Transverse colon (tissue), 4 donors: ENCODE results near the gene NOP53.

Experiments
- EP300 ChIP-seq: sonication (generic); formaldehyde crosslinking; IDR thresholded peaks from one replicate; pipeline ENCODE4 v1.6.1; 2017; ENCODE audit warnings: antibody characterized with exemption, low read depth
- POLR2A ChIP-seq: fragments of 450-650 bp; IDR thresholded peaks from one replicate; pipeline ENCODE4 v1.6.1; 2016; ENCODE audit warnings: antibody characterized with exemption, mild to moderate bottlenecking, moderate library complexity
- POLR2AphosphoS5 ChIP-seq, 3 donors: sonication (generic); formaldehyde crosslinking; IDR thresholded peaks; one replicate each; pipeline ENCODE4 v1.6.1; 2016; ENCODE audit warnings: antibody characterized with exemption in 3 of 3
- TF ChIP-seq, protein P1 (sequence below), 5 experiments: fragments of 200-600 bp in 3 of 5; fragments of 450-650 bp in 2 of 5; sonication (generic) in 3 of 5; IDR thresholded peaks; 1 replicate in 2 of 5; 2 replicates in 3 of 5; pipeline ENCODE4 v1.5.1; 2016 to 2017; ENCODE audit warnings: antibody characterized with exemption in 5 of 5, inconsistent platforms in 3 of 5, mild to moderate bottlenecking in 2 of 5, moderate library complexity in 1 of 5

- TF ChIP-seq, protein P1, sequence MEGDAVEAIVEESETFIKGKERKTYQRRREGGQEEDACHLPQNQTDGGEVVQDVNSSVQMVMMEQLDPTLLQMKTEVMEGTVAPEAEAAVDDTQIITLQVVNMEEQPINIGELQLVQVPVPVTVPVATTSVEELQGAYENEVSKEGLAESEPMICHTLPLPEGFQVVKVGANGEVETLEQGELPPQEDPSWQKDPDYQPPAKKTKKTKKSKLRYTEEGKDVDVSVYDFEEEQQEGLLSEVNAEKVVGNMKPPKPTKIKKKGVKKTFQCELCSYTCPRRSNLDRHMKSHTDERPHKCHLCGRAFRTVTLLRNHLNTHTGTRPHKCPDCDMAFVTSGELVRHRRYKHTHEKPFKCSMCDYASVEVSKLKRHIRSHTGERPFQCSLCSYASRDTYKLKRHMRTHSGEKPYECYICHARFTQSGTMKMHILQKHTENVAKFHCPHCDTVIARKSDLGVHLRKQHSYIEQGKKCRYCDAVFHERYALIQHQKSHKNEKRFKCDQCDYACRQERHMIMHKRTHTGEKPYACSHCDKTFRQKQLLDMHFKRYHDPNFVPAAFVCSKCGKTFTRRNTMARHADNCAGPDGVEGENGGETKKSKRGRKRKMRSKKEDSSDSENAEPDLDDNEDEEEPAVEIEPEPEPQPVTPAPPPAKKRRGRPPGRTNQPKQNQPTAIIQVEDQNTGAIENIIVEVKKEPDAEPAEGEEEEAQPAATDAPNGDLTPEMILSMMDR (IDR thresholded peaks at IDR 0.05) = no peak
- TF ChIP-seq POLR2AphosphoS5 (IDR thresholded peaks at IDR 0.05) (no peak), POLR2A (no peak), EP300 (no peak)
Measured at GRCh38 chr19:47766670-47767069, 21.3 kb downstream of the NOP53 start.
